Right lung (tissue), 5 donors: Measurements from ENCODE around the gene DCTPP1. TPM values are rescaled to one million over a fixed set of nuclear protein-coding genes. Genes with fewer than 3 reads are reported as not detected.
"Not testable (repeated sequence)": the region's sequence is repeated elsewhere in the genome, so short reads cannot be mapped to it uniquely, and the experiment has no call there.

ENCODE experiments used
- DNase-seq, 2 donors: peaks; one replicate each; pipeline ENCODE4 v3.0.0-alpha.2; 2013
- polyA plus RNA-seq, 5 donors: library from polyadenylated mRNA; unstranded; fragments of 120-200 nt; gene quantifications; one replicate each; pipeline versions ENCODE4 v1.2.1 to v1.2.3, GENCODE V29; 2013; ENCODE audit warnings: inconsistent platforms in 1 of 5, low replicate concordance in 1 of 5; ENCODE audit not compliant: insufficient read length in 5 of 5, insufficient read depth in 1 of 5

Gene DCTPP1
- polyA plus RNA-seq, 5 donors: 27.0 to 53.7 (median 37.8) TPM

GRCh38 chr16:30452709-30453580, 23.1 kb upstream of the DCTPP1 start:
- DNase-seq: not testable (repeated sequence)

GRCh38 chr16:30449116-30449435, 19.2 kb upstream of the DCTPP1 start:
- no peak for DNase-seq

- DNase-seq: no peak
Observed at GRCh38 chr16:30447512-30448226, 17.8 kb upstream of the DCTPP1 start.

- DNase-seq: no peak
Observed at GRCh38 chr16:30446203-30446595, 16.4 kb upstream of the DCTPP1 start.

- peak; percentile 94 to 95 for DNase-seq
Observed at GRCh38 chr16:30445408-30446202, 15.8 kb upstream of the DCTPP1 start, which contains the start of gene SEPHS2. SEPHS2 (minus strand) TSS chr16:30445874; CDS start chr16:30445727, 147 bp downstream.

- no peak for DNase-seq
Observed at GRCh38 chr16:30445149-30445407, 15.2 kb upstream of the DCTPP1 start.

- no peak for DNase-seq
Observed at GRCh38 chr16:30444231-30445148, 14.7 kb upstream of the DCTPP1 start.

- DNase-seq: no peak
Observed at GRCh38 chr16:30443631-30444030, 13.8 kb upstream of the DCTPP1 start.

GRCh38 chr16:30439720-30440348, 10.0 kb upstream of the DCTPP1 start:
- no peak for DNase-seq

GRCh38 chr16:30438835-30439234, 9.0 kb upstream of the DCTPP1 start:
- DNase-seq: no peak

- no peak for DNase-seq
Observed at GRCh38 chr16:30437511-30438046, 7.7 kb upstream of the DCTPP1 start.

- DNase-seq: no peak
Observed at GRCh38 chr16:30434852-30435251, 5.0 kb upstream of the DCTPP1 start.

GRCh38 chr16:30430428-30430970, 669 bp upstream of the DCTPP1 start:
- no peak for DNase-seq

GRCh38 chr16:30429418-30429677, 482 bp downstream of the DCTPP1 start:
- DNase-seq: no peak

GRCh38 chr16:30428055-30428454, 1.8 kb downstream of the DCTPP1 start:
- DNase-seq: no peak

- no peak for DNase-seq
Observed at GRCh38 chr16:30421010-30421409, 8.8 kb downstream of the DCTPP1 start.

GRCh38 chr16:30418350-30419181, 11.3 kb downstream of the DCTPP1 start:
- DNase-seq: no peak

- peak; percentile 90 to 92 for DNase-seq
Observed at GRCh38 chr16:30417529-30418349, 12.1 kb downstream of the DCTPP1 start.
